ENCODE results near the gene CHCHD6. TPM values are rescaled to one million over a fixed set of nuclear protein-coding genes. Genes with fewer than 3 reads are reported as not detected.

Gene CHCHD6
- total RNA-seq, 4 donors from 2014 or later, result 13.4 to 22.0 (median 16.1) TPM

- TF ChIP-seq CTCF (IDR thresholded peaks at IDR 0.05) (no peak), POLR2A (IDR thresholded peaks at IDR 0.05) (no peak), POLR2AphosphoS5 (IDR thresholded peaks at IDR 0.05) (no peak)
- Histone ChIP-seq H3K36me3 (no peaks in the 10 kb centered on the region), H3K4me3 (no peak overlapping the region), H3K4me1 (no peaks in the 10 kb centered on the region), H3K27me3 (no peaks in the 10 kb centered on the region), H3K27ac (no peak overlapping the region), H3K9me3 (no peaks in the 10 kb centered on the region)
- WGBS, result 88% methylated on average over 7 of the region's 7 CpGs
- DNase-seq (ENCODE audit: low spot score in 2 of 2), result no peak
These were observed 9.2 kb downstream of the CHCHD6 start for GRCh38 chr3:126713199-126713598.

- no peaks in the 10 kb centered on the region for H3K27me3 ChIP-seq
- TF ChIP-seq POLR2A (IDR thresholded peaks at IDR 0.05) (no peak), POLR2AphosphoS5 (IDR thresholded peaks at IDR 0.05) (no peak), EP300 (IDR thresholded peaks at IDR 0.05) (no peak), CTCF (IDR thresholded peaks at IDR 0.05) (no peak)
- WGBS, result 90% methylated on average over 12 of the region's 14 CpGs
- H3K4me1 ChIP-seq, result no peaks in the 10 kb centered on the region
- H3K4me3 ChIP-seq, result no peak overlapping the region
- no peaks in the 10 kb centered on the region for H3K9me3 ChIP-seq
- no peak for DNase-seq (ENCODE audit: low spot score in 2 of 2)
- H3K36me3 ChIP-seq, result no peaks in the 10 kb centered on the region
- no peak overlapping the region for H3K27ac ChIP-seq
These were observed 10.3 kb downstream of the CHCHD6 start for GRCh38 chr3:126714276-126714900.

GRCh38 chr3:126714921-126715320 is 10.9 kb downstream of the CHCHD6 start:
- H3K4me3 ChIP-seq, result no peak overlapping the region
- no peaks in the 10 kb centered on the region for H3K4me1 ChIP-seq
- H3K9me3 ChIP-seq, result no peaks in the 10 kb centered on the region
- no peak for TF ChIP-seq EP300 (IDR thresholded peaks at IDR 0.05)
- H3K27ac ChIP-seq, result no peak overlapping the region
- no peak for DNase-seq (ENCODE audit: low spot score in 2 of 2)
- 80% methylated on average over 6 of the region's 6 CpGs for WGBS
- no peaks in the 10 kb centered on the region for H3K36me3 ChIP-seq
- no peaks in the 10 kb centered on the region for H3K27me3 ChIP-seq

GRCh38 chr3:126715432-126715831 is 11.4 kb downstream of the CHCHD6 start:
- H3K27me3 ChIP-seq, result no peaks in the 10 kb centered on the region
- WGBS, result 79% methylated on average over 1 of the region's 1 CpG
- no peak for DNase-seq (ENCODE audit: low spot score in 2 of 2)

GRCh38 chr3:126716057-126716456 is 12.0 kb downstream of the CHCHD6 start:
- no peak for TF ChIP-seq EP300 (IDR thresholded peaks at IDR 0.05)
- TF ChIP-seq POLR2A (IDR thresholded peaks at IDR 0.05), result no peak
- DNase-seq (ENCODE audit: low spot score in 2 of 2), result no peak
- Histone ChIP-seq H3K27me3 (no peaks in the 10 kb centered on the region), H3K4me3 (no peak overlapping the region), H3K4me1 (no peaks in the 10 kb centered on the region), H3K36me3 (no peaks in the 10 kb centered on the region), H3K27ac (no peak overlapping the region), H3K9me3 (no peaks in the 10 kb centered on the region)
- 78% methylated on average over 7 of the region's 7 CpGs for WGBS

More at GRCh38 chr3:126715432-126715831, 11.4 kb downstream of the CHCHD6 start:
- H3K36me3 ChIP-seq, result no peaks in the 10 kb centered on the region
- no peaks in the 10 kb centered on the region for H3K4me1 ChIP-seq
- TF ChIP-seq EP300 (IDR thresholded peaks at IDR 0.05) (no peak), POLR2A (IDR thresholded peaks at IDR 0.05) (no peak), POLR2AphosphoS5 (IDR thresholded peaks at IDR 0.05) (no peak), CTCF (IDR thresholded peaks at IDR 0.05) (no peak)
- H3K27ac ChIP-seq, result no peak overlapping the region
- H3K4me3 ChIP-seq, result no peak overlapping the region
- H3K9me3 ChIP-seq, result no peaks in the 10 kb centered on the region

GRCh38 chr3:126718561-126719445 is 14.8 kb downstream of the CHCHD6 start:
- TF ChIP-seq POLR2AphosphoS5 (IDR thresholded peaks at IDR 0.05) (no peak), CTCF (IDR thresholded peaks at IDR 0.05) (no peak), POLR2A (IDR thresholded peaks at IDR 0.05) (no peak), EP300 (IDR thresholded peaks at IDR 0.05) (no peak)
- DNase-seq (ENCODE audit: low spot score in 2 of 2), result no peak
- H3K27me3 ChIP-seq, result no peaks in the 10 kb centered on the region
- H3K4me1 ChIP-seq, result no peaks in the 10 kb centered on the region
- H3K9me3 ChIP-seq, result no peaks in the 10 kb centered on the region
- 81% methylated on average over 20 of the region's 20 CpGs for WGBS
- H3K27ac ChIP-seq, result no peak overlapping the region
- H3K4me3 ChIP-seq, result no peak overlapping the region
- H3K36me3 ChIP-seq, result no peaks in the 10 kb centered on the region
